ENCODE data around the gene FBXO10. TPM values are rescaled to one million over a fixed set of nuclear protein-coding genes. Genes with fewer than 3 reads are reported as not detected.

The FBXO10 gene
- total RNA-seq, 4 donors from 2014 or later: 4.5 to 5.7 (median 5.6) TPM

DNA sequence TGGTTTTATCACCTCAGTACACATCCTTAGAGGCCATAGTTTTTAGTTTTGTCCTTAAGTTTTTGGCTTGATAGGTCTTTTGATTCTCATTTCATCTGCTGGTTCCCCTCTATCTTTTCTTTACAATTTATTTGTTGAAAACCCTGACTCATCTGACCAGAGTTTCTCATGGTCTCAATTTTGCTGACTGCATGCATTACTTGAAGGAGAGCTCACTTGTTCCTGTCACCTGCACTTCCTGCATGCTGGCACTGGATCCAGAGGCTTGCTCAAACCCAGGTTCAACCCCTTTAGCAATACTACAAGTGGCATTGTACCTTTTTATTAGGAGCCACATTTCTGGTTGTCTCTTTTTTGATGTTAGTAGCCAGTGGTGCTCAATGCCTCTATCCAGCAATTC is 26.7 kb downstream of the FBXO10 start:
- TF ChIP-seq, protein P1, sequence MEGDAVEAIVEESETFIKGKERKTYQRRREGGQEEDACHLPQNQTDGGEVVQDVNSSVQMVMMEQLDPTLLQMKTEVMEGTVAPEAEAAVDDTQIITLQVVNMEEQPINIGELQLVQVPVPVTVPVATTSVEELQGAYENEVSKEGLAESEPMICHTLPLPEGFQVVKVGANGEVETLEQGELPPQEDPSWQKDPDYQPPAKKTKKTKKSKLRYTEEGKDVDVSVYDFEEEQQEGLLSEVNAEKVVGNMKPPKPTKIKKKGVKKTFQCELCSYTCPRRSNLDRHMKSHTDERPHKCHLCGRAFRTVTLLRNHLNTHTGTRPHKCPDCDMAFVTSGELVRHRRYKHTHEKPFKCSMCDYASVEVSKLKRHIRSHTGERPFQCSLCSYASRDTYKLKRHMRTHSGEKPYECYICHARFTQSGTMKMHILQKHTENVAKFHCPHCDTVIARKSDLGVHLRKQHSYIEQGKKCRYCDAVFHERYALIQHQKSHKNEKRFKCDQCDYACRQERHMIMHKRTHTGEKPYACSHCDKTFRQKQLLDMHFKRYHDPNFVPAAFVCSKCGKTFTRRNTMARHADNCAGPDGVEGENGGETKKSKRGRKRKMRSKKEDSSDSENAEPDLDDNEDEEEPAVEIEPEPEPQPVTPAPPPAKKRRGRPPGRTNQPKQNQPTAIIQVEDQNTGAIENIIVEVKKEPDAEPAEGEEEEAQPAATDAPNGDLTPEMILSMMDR (IDR thresholded peaks at IDR 0.05; ENCODE audit: low read depth): no peak

DNA sequence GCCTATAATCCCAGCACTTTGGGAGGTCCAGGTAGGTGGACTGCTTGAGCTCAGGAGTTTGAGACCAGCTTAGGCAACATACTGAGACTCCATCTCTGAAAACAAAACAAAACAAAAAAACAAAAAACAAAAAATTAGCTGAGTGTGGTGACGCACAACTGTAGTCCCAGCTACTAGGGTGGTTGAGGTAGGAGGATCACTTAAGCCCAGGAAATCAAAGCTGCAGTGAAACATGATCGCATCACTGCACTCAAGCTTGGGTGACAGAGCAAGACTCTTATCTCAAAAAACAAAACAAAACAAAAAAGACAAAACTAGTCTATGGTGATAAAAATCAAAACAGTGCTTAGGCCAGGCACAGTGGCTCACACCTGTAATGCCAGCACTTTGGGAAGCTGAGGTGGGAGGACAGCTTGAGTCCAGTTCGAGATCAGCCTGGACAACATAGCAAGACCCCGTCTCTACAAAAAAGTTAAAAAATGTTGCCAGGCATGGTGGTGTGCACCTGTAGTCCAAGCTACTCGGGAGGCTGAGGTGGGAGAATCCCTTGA is 28.8 kb downstream of the FBXO10 start:
- TF ChIP-seq, protein P1 (IDR thresholded peaks at IDR 0.05; ENCODE audit: low read depth): no peak

DNA sequence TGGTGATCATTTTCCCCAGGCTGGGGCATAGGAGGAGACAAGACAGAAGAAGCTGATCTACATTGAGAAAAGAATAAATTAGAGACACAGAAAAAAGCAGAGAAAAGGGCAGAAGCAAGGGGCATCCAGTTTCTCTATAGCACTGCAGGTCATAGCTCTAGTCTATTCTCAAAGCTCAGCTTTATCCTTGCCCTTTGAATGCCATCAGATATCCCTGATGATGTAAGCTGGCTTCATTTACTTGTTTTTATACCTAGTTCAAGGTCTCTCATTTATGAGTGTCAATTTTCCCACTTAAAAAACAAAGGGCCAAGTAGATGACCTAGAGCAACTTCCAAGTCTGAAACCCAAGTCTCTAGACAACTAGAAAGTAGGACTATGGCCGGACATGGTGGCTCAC is 32.7 kb downstream of the FBXO10 start:
- TF ChIP-seq, protein P1 (IDR thresholded peaks at IDR 0.05; ENCODE audit: low read depth): no peak

DNA sequence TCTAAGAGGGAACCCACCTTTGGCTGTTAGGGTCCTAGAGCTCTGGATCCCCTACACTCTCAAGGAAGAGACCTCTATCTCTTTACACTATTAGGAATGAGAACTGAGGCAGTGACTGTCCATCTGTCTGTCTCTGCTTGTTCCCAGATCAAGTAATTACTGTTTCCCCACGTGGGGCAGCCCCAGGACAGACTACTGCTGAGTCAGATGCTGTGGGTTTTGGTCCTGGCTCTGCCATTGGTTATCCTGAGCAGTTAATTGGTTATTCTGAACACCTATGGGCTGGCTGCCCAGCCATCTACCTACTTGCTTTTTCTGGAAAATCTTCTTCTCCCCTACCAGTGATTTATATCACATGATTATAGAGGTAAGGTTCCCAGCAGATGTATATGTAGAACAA is 33.3 kb downstream of the FBXO10 start:
- TF ChIP-seq, protein P1 (IDR thresholded peaks at IDR 0.05; ENCODE audit: low read depth): no peak

DNA sequence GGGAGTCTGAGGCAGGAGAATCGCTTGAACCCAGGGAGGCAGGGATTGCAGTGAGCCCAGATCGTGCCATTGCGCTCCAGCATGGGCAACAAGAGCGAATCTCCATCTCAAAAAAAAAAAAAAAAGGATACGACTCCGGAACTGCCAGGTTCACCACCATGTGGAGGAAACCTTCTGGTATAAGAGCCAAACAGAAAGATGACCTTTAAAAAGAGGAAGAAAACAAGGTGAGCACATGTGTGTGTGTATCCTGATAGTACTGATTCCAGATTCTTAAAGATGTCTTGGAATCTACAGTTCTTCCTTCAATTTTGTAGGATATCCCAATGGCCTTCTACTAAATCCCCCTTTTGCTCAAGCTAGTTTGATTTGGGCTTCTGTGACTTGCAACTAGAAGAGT is 33.7 kb downstream of the FBXO10 start:
- TF ChIP-seq, protein P1 (IDR thresholded peaks at IDR 0.05; ENCODE audit: low read depth): no peak

DNA sequence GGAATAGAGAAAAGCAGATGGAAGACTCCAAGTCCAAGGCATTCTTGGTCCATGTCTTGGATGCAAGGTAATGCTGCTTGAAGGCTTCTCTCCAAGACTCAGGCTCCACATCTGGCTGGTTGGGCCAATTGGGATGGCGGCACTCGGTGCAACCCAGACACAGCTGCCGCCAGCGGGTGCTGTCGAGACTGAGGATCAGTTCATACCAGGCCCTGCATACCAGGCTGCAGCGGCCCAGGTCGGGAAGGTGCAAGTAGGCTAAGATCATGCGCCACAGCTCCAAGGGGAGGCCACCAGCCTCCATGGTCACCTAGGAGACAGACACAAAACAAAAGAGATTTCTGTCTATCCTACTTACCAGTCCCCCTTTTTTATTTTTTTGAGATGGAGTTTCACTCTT is 34.7 kb downstream of the FBXO10 start:
- TF ChIP-seq, protein P1 (IDR thresholded peaks at IDR 0.05; ENCODE audit: low read depth): no peak

DNA sequence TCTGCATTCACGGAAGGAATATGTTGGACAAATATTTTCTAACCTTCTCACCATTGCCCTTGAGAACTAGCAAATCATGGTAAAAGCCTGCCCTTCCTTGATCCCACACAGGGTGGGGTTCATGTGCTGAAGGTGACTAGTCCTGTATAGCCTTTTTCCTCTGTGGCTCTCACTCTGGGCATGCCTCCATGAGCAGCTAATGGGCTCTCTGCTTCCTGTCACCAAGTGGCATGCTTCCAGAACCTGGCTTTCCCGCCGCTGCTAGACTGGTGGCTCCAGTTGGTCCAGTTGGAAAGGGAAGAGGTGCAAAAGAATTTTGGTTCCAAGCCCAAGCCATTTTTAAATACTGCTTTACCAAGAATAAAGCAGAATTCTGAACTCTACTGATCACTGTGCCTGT is 35.5 kb downstream of the FBXO10 start:
- TF ChIP-seq, protein P1 (IDR thresholded peaks at IDR 0.05; ENCODE audit: low read depth): no peak

Measured in subcutaneous adipose tissue (tissue), 4 donors.